Neural cell (in vitro differentiated cells): Measurements from ENCODE around the gene RIBC2.
"Not testable (repeated sequence)": the region's sequence is repeated elsewhere in the genome, so short reads cannot be mapped to it uniquely, and the experiment has no call there.

Source experiments
- RAD21 ChIP-seq: fragments of 450-650 bp; conservative IDR thresholded peaks from 2 replicates; pipeline ENCODE4 v1.6.1; 2014; ENCODE audit warnings: antibody characterized with exemption, mild to moderate bottlenecking, moderate library complexity
- TF ChIP-seq, protein P1 (sequence below): fragments of 450-650 bp; IDR thresholded peaks from 2 replicates; pipeline ENCODE4 v1.5.1; 2014; ENCODE audit warnings: antibody characterized with exemption, mild to moderate bottlenecking, moderate library complexity; ENCODE audit not compliant: poor library complexity, severe bottlenecking

GRCh38 chr22:45373592-45373991, 39.9 kb upstream of the RIBC2 start:
- TF ChIP-seq, protein P1, sequence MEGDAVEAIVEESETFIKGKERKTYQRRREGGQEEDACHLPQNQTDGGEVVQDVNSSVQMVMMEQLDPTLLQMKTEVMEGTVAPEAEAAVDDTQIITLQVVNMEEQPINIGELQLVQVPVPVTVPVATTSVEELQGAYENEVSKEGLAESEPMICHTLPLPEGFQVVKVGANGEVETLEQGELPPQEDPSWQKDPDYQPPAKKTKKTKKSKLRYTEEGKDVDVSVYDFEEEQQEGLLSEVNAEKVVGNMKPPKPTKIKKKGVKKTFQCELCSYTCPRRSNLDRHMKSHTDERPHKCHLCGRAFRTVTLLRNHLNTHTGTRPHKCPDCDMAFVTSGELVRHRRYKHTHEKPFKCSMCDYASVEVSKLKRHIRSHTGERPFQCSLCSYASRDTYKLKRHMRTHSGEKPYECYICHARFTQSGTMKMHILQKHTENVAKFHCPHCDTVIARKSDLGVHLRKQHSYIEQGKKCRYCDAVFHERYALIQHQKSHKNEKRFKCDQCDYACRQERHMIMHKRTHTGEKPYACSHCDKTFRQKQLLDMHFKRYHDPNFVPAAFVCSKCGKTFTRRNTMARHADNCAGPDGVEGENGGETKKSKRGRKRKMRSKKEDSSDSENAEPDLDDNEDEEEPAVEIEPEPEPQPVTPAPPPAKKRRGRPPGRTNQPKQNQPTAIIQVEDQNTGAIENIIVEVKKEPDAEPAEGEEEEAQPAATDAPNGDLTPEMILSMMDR: not testable (repeated sequence)
- not testable (repeated sequence) for TF ChIP-seq RAD21
